ENCODE results near the gene GNB1L. TPM values are rescaled to one million over a fixed set of nuclear protein-coding genes. Genes with fewer than 3 reads are reported as not detected.

The GNB1L gene
- total RNA-seq, 1 experiment from 2014 or later, result 9.6 TPM

- DNase-seq (ENCODE audit: low spot score), result no peak
Measured at GRCh38 chr22:19809741-19810140, 44.9 kb downstream of the GNB1L start.

- DNase-seq (ENCODE audit: low spot score), result no peak
Measured at GRCh38 chr22:19808873-19809478, 45.7 kb downstream of the GNB1L start.

GRCh38 chr22:19807914-19808872 lies 46.5 kb downstream of the GNB1L start:
- DNase-seq (ENCODE audit: low spot score), result no peak

GRCh38 chr22:19807161-19807913 lies 47.3 kb downstream of the GNB1L start:
- no peak for DNase-seq (ENCODE audit: low spot score)

GRCh38 chr22:19806213-19807160 lies 48.2 kb downstream of the GNB1L start:
- peak; percentile 66 for DNase-seq (ENCODE audit: low spot score)

GRCh38 chr22:19805821-19806212 lies 48.9 kb downstream of the GNB1L start:
- peak; percentile 42 for DNase-seq (ENCODE audit: low spot score)

- no peak for DNase-seq (ENCODE audit: low spot score)
Measured at GRCh38 chr22:19803736-19804267, 50.9 kb downstream of the GNB1L start.

GRCh38 chr22:19802894-19803735 lies 51.6 kb downstream of the GNB1L start:
- DNase-seq (ENCODE audit: low spot score), result no peak

- no peak for DNase-seq (ENCODE audit: low spot score)
Measured at GRCh38 chr22:19802001-19802893, 52.4 kb downstream of the GNB1L start.

- no peak for DNase-seq (ENCODE audit: low spot score)
Measured at GRCh38 chr22:19801340-19802000, 53.2 kb downstream of the GNB1L start.

- DNase-seq (ENCODE audit: low spot score), result no peak
Measured at GRCh38 chr22:19800761-19801244, 53.9 kb downstream of the GNB1L start.

GRCh38 chr22:19800306-19800705 lies 54.4 kb downstream of the GNB1L start:
- no peak for DNase-seq (ENCODE audit: low spot score)

- DNase-seq (ENCODE audit: low spot score), result peak; percentile 91
Measured at GRCh38 chr22:19799322-19800190, 55.1 kb downstream of the GNB1L start.

- no peak for DNase-seq (ENCODE audit: low spot score)
Measured at GRCh38 chr22:19798891-19799293, 55.8 kb downstream of the GNB1L start.

- DNase-seq (ENCODE audit: low spot score), result no peak
Measured at GRCh38 chr22:19798003-19798665, 56.5 kb downstream of the GNB1L start.

Measured in A172 (cell line).